Measurements from ENCODE around the gene FERD3L. TPM values are rescaled to one million over a fixed set of nuclear protein-coding genes. Genes with fewer than 3 reads are reported as not detected.

The FERD3L gene
- total and polyA plus RNA-seq, 2 of the 8 experiments (the other 6 are each of a cell fraction or from before 2014, with no cell fraction given): not detected

GRCh38 chr7:19117870-19118608 is 27.2 kb downstream of the FERD3L start:
- FAIRE-seq (no peak), DNase-seq (ENCODE audit: low read depth in 1 of 2, low spot score in 2 of 2) (peak in 1 of 2 experiments; percentile 62)
- ChIA-PET CTCF (ENCODE audit: partially characterized antibody) (interaction anchor here (1.1 to 8.2 kb wide), 6 partner anchors 11 to 528 kb away, joined by 3 to 72 read pairs (median 7); partner anchors contain the start of gene FERD3L), POLR2A (ENCODE audit: partially characterized antibody) (interaction anchor here (3.1 to 4.9 kb wide), 2 partner anchors 11 to 28 kb away, joined by 7 to 41 read pairs; partner anchors contain the start of gene FERD3L)
- Histone ChIP-seq H2AK5ac (ENCODE audit: low read depth, low read length) (no peak overlapping the region), H3K4me2 (ENCODE audit: insufficient read depth in 1 of 2, low read depth in 2 of 2, low read length in 2 of 2) (peak overlapping the region; percentile 98 to 100), H4K91ac (replicated peaks; ENCODE audit: insufficient read length, low read length) (no peak overlapping the region), H3K14ac (ENCODE audit: insufficient read length) (no peak overlapping the region), H4K20me1 (replicated peaks in 1 of 2; ENCODE audit: control insufficient read depth in 1 of 2, insufficient read depth in 2 of 2, low read length in 2 of 2) (peaks cover 1 to 7% of the 10 kb centered on the region in 2 experiments), H2BK5ac (ENCODE audit: low read depth, low read length) (no peak overlapping the region), H2BK120ac (replicated peaks; ENCODE audit: low read depth, low read length) (no peak overlapping the region), H3K9ac (replicated peaks in 1 of 4; ENCODE audit: extremely low read depth in 1 of 4, low read depth in 3 of 4, low read length in 3 of 4) (no peak overlapping the region), H3K4ac (replicated peaks; ENCODE audit: insufficient read length, low read depth, low read length) (no peak overlapping the region), H3K4me3 (ENCODE audit: extremely low read depth in 1 of 4, insufficient read depth in 2 of 4, low read depth in 3 of 4, low read length in 4 of 4) (peak overlapping the region; percentile 34 to 69 (median 47)), H3K27me3 (replicated peaks in 1 of 4; ENCODE audit: control insufficient read depth in 3 of 4, extremely low read depth in 1 of 4, insufficient read depth in 3 of 4, low read length in 3 of 4) (peaks cover 52 to 86% (median 76%) of the 10 kb centered on the region in 4 experiments), H3K27ac (ENCODE audit: low read depth, low read length) (no peak overlapping the region), H3K18ac (ENCODE audit: extremely low read depth, low read length) (no peak overlapping the region), H3K9me3 (ENCODE audit: insufficient read depth in 2 of 2, low read depth in 1 of 2, low read length in 1 of 2) (no peaks in the 10 kb centered on the region), H2AFZ (ENCODE audit: low read length) (no peak overlapping the region), H3K79me1 (ENCODE audit: low read depth, low read length) (no peaks in the 10 kb centered on the region), H3K23me2 (ENCODE audit: low read depth, low read length) (peaks cover 15% of the 10 kb centered on the region; the same call in 1 of the 2 replicates), H4K8ac (ENCODE audit: extremely low read depth, insufficient read depth, low read length) (no peak overlapping the region), H3K36me3 (ENCODE audit: control insufficient read depth in 2 of 4, insufficient read depth in 4 of 4, low read length in 3 of 4) (no peaks in the 10 kb centered on the region), H3K79me2 (ENCODE audit: control insufficient read depth in 1 of 2, insufficient read depth in 2 of 2, low read length in 2 of 2) (no peaks in the 10 kb centered on the region), H3K23ac (ENCODE audit: insufficient read length) (no peak overlapping the region), H2BK20ac (ENCODE audit: low read length) (no peak overlapping the region), H2BK12ac (ENCODE audit: low read depth, low read length) (no peak overlapping the region), H3K56ac (replicated peaks; ENCODE audit: insufficient read length, low read depth, low read length) (no peak overlapping the region), H2BK15ac (ENCODE audit: low read length) (no peak overlapping the region), H4K5ac (ENCODE audit: insufficient read length, low read depth, low read length) (no peak overlapping the region), H3K4me1 (replicated peaks in 1 of 4; ENCODE audit: control insufficient read depth in 3 of 4, insufficient read depth in 4 of 4, low read length in 3 of 4) (peaks cover 5 to 17% (median 14%) of the 10 kb centered on the region in 4 experiments)
- WGBS, 2 experiments (ENCODE audit: extremely low coverage in 1 of 2, insufficient coverage in 1 of 2, insufficient read length in 1 of 2, insufficient replicate concordance in 2 of 2, low coverage in 1 of 2, low lambda C conversion rate in 2 of 2, missing lambda C conversion rate in 1 of 2): 1% methylated on average over 24 of the region's 51 CpGs; no CpG with 5 or more reads in 1 of the 2 experiments
- peak; percentile 19 for TF ChIP-seq RNF2 (IDR thresholded peaks at IDR 0.05; ENCODE audit: borderline replicate concordance, low read depth, low read length, missing control alignments, poor library complexity, severe bottlenecking)
- no peak for TF ChIP-seq JUN (IDR thresholded peaks at IDR 0.05; ENCODE audit: low read depth, low read length)
- no peak for TF ChIP-seq POU5F1 (IDR thresholded peaks at IDR 0.05; ENCODE audit: low read depth, low read length)
- TF ChIP-seq NRF1 (IDR thresholded peaks at IDR 0.05; ENCODE audit: low read depth, low read length): no peak
- TF ChIP-seq RAD21 (IDR thresholded peaks at IDR 0.05 in 1 of 2, conservative IDR thresholded peaks at IDR 0.05 in 1 of 2; ENCODE audit: low read depth in 2 of 2, low read length in 2 of 2): peak in 1 of 2 experiments; percentile 24; a peak in 1 of 4 replicates
- TF ChIP-seq SUZ12 (IDR thresholded peaks at IDR 0.05; ENCODE audit: low read length): peak; percentile 69
- TF ChIP-seq ASH2L (IDR thresholded peaks at IDR 0.05; ENCODE audit: low read length): peak; percentile 16
- peak in 1 of 3 experiments; percentile 7; a peak in 1 of 4 replicates for TF ChIP-seq CTCF (IDR thresholded peaks at IDR 0.05; ENCODE audit: control extremely low read depth in 1 of 3, insufficient read depth in 1 of 3, low read depth in 1 of 3, low read length in 3 of 3)

Data from H1 (cell line).